Germinal center (tissue), 1 donor: ENCODE measurements around the gene RIMOC1.

ENCODE experiments used
- DNase-seq: peaks from one replicate; pipeline ENCODE4 v3.0.0; 2012; ENCODE audit warnings: mixed read lengths, low spot score

The RIMOC1 gene, protein sequence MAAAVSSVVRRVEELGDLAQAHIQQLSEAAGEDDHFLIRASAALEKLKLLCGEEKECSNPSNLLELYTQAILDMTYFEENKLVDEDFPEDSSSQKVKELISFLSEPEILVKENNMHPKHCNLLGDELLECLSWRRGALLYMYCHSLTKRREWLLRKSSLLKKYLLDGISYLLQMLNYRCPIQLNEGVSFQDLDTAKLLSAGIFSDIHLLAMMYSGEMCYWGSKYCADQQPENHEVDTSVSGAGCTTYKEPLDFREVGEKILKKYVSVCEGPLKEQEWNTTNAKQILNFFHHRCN

DNA sequence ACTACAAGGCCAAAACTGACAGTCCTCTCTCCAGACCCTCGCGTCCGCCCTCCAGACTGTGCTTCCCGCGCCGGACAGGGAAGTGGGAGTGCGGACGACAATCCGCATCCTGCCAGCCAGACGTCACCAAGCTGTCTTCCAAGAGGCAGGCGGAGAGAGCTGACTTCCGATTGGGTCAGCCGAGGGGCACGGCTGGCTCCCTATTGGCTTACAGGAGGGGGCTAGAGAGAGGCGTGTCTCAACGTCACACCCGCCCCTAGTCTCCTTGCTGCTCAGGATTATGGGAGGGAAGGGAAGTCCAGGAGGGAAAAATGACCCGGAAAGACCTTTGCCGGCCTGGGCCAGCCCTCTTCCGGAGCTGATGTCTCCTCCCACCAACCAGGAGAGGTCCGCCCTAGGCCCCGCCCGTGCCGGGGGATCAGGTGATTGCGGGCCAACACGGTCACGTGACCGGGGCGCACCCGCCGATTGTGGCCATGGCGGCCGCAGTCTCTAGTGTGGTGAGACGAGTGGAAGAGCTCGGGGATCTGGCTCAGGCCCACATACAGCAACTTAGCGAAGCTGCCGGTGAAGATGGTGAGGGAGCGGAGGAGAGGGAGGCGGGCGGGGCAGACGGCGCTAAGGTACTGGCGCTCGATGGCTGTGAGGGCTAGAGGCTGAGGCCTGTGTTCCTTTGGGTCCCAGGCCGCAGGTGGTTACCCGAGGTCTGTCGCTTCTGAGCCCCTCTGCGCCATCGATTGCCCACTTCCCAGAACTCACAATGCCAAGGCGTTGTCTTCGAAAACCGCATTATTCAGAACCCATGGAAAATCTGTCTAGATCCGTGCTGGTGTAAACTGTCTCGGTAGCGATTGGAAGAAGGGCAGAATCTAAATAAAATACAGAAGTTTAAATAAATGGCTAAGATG lies at the start of gene RIMOC1:
Gene RIMOC1 (plus strand): TSS at position 453 of the 908 bp plus-strand sequence. CDS start 24 bp downstream, at position 477.
- DNase-seq = peak; percentile 96

DNA sequence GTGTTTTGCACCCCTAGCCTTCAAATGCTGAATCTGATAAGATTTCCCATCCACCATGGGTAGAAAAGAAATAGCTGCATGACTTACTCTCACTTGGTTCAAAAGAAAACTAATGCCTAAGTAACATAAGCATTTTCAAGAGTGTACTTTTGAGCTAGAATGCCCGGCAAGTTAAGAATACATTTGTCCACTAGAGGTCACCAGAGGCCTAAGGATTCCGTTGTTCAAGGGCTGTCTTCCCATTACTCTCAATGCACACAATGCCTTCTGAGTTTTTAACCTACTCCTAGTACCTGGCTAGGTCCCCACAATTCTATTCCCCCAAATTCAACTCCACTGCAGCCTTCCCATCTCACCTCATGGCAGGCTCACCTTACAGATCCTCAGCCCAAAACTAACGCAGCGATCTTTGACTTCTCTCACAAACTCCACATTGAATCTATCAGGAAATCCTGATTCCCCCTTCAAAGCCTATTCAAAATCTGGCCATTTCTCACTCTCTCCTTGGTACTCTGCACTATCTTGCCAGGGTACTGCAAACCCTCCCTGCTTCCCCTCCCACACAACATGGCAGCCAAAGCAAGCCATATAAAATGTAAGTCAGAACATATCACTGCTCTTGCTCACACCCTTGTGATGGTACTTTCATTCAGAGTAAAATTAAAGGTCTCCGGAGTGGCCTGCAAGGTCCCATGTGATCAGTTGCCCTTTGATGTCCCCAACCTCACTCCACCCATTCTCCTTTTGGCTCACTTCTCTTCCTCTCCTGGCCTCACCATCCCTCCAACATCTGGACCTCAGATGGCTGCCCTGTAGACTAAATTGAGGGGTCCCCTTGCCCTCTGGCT lies 47.3 kb upstream of the RIMOC1 start:
- peak; percentile 59 for DNase-seq

DNA sequence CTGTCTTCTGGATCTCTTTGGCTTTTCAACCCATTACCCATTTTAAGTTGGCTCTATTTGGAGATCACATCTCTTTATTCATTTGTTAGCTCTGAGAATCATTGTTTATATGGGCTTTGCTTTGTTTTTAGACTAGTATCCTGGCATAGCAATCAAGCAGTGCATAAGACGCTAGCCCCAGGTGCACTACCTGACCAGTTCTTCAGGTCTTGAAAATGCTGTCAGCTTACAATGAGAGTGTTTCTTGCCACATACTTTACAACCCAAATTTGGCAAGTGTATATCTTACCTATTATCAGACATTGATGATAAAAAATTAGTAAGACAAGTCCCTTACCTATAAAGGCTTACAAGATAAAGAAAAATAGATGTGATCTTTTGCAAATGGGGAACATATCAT lies 46.2 kb upstream of the RIMOC1 start:
- DNase-seq = no peak

DNA sequence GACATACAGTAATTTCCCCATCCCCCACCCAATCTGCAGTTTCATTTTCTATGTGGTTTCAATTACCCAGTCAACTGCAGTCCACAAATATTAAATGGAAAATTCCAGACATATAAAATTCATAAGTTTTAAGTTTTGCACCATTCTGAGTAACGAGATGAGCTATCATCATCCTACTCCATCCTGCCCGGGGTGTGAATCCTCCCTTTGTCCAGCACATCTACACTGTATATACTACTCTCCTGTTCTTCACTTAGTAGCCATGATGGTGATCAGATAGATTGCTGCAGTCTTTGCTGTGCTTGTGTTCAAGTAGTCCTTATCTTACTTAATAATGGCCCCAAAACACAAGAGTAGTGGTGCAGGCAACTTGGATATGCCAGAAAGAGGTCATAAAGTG lies 45.3 kb upstream of the RIMOC1 start:
- no peak for DNase-seq

DNA sequence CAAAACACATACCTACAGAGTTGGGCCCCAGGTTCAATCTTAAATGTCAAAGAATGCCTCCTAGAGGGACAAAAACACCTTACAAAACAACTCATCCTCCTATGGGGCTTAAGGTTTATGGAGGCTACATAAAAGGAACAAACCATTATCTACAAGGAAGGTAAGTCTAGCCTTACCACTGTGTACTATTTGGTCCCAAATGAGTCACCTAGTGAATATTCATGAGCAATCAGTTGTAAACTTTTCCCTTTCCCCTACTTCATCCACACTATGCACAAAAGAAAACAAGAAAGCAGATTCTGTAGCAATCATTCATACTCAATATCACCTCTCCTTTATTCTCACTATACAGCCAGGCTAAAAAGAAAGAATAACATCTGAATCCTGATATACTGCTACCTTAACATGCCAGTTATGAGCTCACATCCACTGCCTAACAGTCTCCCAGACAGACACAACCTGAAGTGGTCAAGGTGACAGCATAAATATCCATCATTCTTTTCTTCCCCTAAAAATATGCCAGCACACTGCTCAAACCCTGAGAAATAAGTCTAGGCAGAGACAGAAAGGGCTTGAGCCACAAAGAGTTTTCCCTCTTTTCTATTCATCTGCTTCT lies 40.2 kb upstream of the RIMOC1 start:
- no peak for DNase-seq

DNA sequence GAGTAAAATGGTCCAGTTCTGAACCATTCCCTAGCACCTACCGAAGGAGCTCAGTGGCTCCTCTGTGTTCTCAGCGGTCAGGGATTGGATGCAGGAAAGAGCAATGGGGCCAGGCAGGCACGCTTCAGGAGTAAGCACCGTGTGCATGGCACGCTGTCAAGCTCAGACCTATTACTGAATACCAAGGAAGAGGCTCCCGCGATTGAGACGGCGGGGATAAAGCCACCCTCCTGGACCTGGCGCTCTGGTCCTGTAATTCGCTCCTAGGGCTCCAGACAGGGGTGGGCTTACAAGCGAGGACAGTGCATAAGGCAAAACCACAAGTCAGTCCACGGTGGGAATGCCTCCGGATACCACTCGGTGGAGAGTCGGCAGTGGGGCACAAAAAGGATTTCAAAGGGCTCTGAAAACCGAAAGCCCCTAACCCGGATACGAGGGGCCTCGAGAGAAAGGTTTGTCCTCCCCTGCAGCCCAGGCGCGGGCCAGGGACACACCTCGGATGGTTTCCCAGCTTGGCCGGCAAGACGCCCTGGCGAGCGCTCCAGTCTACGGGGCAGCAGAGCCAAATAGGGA lies 34.9 kb upstream of the RIMOC1 start:
- no peak for DNase-seq

DNA sequence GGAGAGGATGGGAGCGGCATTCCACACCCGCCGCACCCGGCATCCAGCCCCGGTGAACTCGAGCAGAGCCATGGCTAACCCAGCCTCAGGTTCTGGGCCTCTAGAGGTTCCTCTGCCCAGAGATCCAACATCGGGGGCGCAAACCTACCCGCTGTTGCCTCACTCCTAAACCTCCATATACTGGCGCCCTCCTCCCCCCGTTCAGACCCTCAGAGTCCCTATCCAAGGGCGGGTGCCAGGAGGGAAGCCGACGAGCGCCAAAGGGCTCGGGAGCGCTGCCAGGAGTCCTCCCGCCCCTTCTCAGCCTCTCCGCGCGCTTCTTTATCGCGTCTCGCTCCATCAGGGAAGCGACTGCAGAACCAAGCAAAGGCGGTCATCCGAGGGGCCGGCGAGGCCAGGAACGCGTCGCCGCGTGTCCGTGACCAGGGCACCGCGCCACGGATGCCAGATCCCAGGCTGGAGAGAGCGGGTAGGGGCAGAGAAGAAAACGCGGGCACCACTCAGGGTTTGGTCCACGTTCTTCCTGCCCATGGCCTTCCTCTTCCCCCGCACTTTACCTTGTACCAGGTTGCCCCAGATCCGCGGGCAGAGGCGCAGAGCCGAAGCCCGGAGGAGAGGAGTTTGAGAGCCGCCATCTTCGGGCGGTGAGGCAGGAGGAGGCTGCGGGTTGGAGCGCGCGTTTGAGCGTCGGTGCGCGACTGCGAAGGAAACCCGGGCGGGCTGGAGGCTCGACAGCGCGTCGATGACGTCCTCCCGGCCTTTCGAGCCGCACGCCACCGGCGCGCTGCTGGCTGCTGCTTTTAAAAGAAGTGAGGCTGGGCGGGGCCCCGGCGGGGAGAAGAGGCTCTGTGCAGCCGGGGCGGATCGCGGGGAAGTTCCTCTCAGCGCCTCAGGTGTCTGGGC lies 34.2 kb upstream of the RIMOC1 start, which contains the start of gene OXCT1:
Gene OXCT1 (minus strand): TSS at position 702 of the 903 bp plus-strand sequence. CDS start 67 bp downstream, at position 635.
- DNase-seq = peak; percentile 92

DNA sequence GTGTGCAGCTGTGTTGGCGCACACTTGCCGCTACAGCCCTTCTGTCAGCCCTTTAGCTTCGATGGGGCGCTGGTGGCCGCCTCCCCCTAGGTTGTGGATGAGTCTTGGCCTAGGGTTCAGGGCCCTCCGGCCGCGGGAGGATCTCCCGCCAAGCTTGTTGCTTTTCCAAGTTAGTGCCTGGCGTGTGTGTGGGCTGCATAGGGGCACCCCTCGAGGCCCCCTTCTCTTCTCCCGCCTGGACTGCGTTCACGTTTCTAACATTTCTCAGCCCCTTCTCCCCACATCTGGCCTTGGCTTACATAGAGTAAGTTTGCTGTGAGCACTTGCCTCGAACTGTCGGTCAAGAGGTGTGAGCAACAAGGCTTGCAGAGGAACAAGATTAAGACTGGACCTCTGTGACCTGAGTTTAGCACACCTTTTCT lies 33.5 kb upstream of the RIMOC1 start:
- DNase-seq = no peak

DNA sequence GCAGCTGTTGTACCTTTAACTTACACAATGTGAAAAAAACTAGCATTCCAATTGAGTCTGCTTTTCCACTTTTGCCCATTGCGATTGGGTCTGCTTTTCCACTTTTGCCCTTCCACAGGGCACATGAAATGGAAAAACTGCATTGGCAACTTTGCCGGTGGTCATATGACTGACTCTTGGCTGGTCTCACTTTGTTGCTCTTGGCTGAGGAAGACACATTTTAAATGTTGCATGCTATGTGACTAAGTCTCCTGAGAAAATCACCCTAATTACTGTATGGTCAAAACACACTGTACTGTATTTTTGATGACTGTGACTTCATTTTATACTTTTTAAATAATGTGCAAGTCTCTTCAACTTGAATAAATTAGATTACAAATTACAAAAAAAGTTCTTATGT lies 32.3 kb upstream of the RIMOC1 start:
- DNase-seq = no peak

DNA sequence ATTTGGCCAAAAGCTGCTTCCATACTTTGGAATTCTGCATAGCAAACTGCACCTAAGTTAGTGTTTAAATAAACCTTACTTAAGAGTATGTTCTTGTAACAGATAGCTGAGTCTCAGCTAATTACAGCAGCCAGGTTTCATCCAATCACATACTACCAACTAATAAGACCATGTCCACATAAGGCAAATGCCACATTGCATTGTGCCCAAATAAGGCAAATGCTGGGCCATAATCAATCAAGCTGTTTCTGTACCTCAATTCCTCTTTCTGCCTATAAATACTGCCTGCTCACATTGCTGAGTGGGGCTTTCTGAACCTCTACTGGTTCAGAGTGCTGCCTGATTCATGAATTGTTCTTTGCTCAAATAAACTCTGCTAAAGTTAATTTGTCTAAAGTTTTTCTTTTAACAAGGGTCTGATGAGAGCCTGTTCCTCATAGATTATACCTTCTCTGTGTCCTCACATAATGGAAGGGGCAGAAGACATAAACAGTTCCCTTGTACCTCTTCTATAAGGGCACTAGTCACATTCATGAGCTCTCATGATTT lies 29.6 kb upstream of the RIMOC1 start:
- no peak for DNase-seq

DNA sequence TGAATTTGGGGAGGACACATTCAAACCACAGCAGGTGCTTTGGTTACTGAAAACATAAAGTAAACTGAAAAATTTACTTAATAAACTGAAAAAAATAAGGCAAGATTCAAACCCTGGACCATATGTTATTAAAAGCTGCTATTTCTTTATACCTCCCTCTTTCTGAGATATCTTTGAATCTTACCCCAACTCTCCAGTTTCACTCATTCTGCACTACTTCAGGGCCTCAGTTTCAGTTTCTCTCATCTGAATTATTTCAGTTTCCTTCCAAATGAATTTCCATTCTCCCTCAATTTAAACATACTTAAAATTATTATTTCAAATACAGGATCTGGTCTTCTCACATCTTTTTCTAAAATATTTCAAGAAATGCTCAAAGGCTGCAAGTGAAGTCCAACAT lies 29.0 kb upstream of the RIMOC1 start:
- no peak for DNase-seq

DNA sequence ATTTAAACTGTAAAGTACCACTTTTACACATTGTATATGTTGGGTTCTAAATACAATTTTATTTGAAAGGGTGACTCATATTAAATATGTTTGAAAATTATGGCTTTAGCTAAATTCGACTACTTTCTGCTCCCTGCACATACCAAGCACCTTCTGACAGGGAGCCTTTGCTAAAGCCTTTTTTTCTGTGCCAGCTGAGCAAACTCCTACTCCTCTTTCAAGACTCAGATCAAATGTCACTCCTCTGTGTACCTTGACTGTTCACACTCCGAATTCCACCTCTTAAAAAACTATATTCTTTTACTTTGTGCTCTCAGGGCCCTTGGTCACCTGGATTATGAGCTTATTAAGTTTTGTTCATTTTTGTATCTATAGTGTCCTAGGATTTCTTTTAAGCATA lies 27.5 kb upstream of the RIMOC1 start:
- no peak for DNase-seq

DNA sequence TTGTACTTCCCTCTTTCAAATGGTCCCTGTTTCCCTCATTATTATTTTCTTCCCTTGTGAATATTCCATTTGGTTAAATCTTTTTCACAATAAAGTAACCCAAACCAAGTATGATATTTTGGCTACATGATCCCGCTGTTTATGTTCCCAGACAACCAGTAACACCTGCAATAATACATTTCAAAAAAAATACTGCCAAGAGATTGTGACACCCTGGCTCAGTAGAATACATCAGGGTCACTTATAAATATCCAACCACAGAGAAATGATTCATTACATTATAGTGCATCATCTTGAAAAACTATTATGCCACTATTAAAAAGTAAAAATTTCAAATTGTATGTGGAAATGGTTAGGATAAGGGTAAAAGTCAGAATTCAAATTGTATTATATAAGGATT lies 26.7 kb upstream of the RIMOC1 start:
- DNase-seq = no peak

DNA sequence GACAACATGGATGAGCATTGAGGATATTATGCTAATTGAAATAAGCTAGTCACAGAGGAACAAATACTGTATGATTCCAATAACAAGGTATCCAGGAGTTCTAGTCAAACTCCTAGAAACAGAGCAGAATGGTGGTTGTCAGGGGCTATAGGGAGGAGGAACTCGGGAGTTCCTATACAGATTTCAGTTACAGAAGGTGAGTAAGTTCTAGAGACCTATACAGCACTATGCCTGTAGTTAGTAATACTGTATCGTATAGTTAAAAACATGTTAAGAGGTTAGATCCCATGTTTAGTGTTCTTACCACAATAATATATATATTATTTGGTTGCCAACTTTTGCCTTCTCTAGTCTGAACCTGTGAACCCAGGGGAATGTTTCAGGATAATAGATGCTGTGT lies 26.0 kb upstream of the RIMOC1 start:
- no peak for DNase-seq

DNA sequence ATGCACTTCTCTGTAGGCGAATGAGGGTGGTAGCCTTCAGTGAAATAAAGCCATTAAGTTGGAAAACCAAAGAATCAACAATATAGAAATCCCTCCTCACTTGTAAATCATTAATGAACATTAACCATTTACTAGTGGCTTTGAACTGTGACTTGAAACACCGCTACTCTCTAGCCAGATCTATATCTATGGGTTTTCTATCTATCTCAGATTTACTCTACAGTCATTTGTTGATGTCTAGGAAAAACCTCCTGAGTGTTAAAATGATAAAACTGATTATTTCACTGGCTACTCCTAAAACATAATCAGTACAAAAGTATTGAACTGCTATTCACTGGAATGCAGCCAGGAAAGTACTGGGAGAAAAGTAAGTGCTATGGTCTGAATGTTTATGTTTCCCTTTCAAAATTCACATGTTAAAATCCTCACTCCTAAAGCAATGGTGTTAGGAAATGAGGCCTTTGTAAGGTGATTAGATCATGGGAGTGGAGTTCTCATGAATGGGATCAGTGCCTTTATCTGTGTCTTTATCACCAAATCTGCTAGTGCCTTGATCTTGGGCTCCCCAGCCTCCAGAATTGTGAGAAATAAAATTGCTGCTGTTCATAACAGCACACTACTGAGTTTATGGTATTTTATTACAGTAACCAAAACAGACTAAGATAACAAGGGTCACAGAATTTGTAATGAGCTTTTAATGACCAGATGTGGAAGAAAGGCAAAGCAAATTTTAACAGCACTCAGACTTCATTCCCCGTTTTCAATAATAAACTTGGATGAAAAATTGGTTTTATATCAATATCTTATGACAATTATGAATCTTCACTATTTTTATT lies 25.3 kb upstream of the RIMOC1 start:
- no peak for DNase-seq

DNA sequence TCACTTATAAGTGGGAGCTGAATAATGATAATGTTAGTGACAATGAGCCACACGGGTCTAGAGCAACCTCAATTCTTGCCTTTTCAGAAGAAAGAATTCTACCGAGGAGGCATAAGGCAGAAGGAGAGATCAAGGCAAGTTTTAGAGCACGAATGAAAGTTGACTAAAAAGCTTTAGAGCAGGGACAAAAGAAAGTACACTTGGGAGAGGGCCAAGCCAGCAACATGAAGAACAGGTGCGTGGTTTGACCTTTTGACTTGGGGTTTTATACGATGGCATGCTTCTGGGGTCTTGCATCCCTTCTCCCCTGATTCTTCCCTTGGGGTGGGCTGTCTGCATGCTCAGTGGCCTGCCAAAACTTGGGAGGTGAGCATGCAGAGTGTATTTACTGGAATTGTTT lies 21.4 kb upstream of the RIMOC1 start:
- no peak for DNase-seq

DNA sequence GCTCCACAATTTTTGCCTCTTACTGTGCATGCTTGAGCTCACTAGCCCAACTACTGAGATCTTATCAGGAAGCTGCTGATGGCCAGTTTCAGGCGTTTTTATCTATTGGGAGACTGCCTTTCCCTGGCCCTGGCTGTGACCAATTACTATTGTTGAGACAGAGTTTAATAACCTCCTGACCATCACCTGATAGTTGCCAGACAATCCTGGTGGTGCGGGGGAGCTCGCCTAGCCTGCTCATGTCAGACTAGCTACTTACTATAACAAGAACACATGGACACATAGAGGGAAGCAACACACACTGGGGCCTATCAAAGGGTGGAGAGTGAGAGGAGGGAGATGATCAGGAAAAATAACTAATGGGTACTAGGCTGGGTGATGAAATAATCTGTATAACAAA lies 20.9 kb upstream of the RIMOC1 start:
- DNase-seq = no peak

DNA sequence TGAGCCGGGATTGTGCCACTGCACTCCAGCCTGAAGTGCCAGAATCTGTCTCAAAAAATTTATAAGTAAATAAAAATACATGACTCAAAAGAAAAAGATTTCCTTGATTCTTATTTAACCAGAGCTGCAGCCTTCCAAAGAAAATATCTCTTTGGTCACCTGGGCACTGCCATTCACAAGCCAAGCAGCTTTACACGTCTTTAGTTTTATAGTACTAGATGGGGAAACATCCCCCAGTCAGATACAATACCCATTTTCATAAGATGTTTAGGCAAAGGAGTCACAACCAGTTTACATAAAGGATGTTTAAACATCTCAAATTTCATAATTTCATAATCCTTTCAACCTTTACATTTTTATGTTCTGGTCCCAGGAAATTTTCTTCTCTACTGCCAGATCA lies 20.2 kb upstream of the RIMOC1 start:
- no peak for DNase-seq

DNA sequence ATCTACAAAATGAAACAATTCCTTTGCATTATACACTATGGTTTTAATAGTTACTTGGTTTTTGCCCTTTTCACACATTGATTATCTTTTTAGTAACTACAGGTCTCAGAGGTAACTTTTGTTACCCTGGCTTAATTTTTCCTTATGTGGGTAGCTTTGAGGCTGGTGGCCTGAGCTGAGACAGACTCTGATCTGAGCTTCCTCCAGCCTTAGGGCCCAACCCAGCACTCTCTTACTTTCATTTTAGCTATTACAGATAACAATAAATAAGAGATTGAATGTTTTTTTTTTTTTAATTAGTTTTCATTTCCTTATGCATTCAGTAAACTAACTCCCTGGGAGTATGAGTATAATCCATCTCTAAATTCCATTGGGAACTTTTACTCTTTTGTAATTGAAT lies 18.9 kb upstream of the RIMOC1 start:
- no peak for DNase-seq
